ENCODE measurements around the gene PLXNA2.

PLXNA2 gene

DNA sequence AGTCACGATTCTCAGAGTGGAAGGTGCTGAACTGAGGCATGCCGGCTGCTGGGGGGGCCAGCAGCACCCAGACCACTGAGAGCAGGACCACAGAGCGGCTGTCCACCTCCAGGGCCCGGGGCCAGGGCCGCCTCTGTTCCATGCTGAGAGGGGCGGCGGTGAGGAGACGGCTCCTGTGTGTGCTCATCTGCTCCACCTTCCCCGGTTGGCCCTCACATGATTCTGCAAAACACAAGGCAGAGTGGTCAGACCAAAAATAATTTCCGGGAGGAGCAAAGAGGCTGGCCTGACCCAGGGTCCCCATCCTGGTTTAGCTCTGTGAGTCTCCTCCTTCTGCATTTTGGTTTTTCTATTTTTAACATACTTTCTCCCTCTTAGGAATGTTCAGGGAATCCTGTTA lies 26.4 kb downstream of the PLXNA2 start:
- Histone ChIP-seq H3K27me3 (ENCODE audit: insufficient read depth, poor library complexity, severe bottlenecking) (no peaks in the 10 kb centered on the region), H3K4me1 (ENCODE audit: insufficient read depth, poor library complexity, severe bottlenecking) (peaks cover 45% of the 10 kb centered on the region), H3K4me3 (ENCODE audit: severe bottlenecking) (no peak overlapping the region), H3K9me3 (ENCODE audit: severe bottlenecking) (no peaks in the 10 kb centered on the region), H3K27ac (ENCODE audit: poor library complexity, severe bottlenecking) (no peak overlapping the region), H3K36me3 (ENCODE audit: low read depth) (peaks cover 23% of the 10 kb centered on the region)
- ATAC-seq (ENCODE audit: low read depth) = no peak
- no peak for DNase-seq (ENCODE audit: low spot score)
- TF ChIP-seq, protein P1, sequence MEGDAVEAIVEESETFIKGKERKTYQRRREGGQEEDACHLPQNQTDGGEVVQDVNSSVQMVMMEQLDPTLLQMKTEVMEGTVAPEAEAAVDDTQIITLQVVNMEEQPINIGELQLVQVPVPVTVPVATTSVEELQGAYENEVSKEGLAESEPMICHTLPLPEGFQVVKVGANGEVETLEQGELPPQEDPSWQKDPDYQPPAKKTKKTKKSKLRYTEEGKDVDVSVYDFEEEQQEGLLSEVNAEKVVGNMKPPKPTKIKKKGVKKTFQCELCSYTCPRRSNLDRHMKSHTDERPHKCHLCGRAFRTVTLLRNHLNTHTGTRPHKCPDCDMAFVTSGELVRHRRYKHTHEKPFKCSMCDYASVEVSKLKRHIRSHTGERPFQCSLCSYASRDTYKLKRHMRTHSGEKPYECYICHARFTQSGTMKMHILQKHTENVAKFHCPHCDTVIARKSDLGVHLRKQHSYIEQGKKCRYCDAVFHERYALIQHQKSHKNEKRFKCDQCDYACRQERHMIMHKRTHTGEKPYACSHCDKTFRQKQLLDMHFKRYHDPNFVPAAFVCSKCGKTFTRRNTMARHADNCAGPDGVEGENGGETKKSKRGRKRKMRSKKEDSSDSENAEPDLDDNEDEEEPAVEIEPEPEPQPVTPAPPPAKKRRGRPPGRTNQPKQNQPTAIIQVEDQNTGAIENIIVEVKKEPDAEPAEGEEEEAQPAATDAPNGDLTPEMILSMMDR (IDR thresholded peaks at IDR 0.05; ENCODE audit: poor library complexity, severe bottlenecking) = no peak

DNA sequence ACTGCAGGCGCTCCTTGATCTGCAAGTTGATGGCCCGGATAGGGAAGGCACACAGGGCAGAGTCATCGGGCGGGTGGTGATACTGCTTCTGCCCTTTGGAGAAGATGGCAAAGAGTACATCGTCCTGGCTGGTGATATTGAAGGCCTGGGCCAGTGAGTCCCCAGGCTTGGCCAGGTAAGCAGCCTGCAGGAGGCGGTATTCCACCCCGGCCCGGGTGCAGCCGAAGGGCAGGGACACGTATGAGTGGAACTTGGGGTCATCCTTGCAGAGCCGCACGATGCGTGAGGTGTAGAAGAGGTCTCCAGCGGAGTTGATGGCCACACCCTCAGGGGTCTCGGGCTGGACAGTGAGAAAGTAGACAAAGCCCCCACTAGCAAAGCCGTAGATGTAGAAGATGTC lies 27.4 kb downstream of the PLXNA2 start:
- Histone ChIP-seq H3K27ac (ENCODE audit: poor library complexity, severe bottlenecking) (no peak overlapping the region), H3K4me1 (ENCODE audit: insufficient read depth, poor library complexity, severe bottlenecking) (peaks cover 44% of the 10 kb centered on the region), H3K9me3 (ENCODE audit: severe bottlenecking) (no peaks in the 10 kb centered on the region), H3K4me3 (ENCODE audit: severe bottlenecking) (no peak overlapping the region), H3K27me3 (ENCODE audit: insufficient read depth, poor library complexity, severe bottlenecking) (no peaks in the 10 kb centered on the region), H3K36me3 (ENCODE audit: low read depth) (peaks cover 30% of the 10 kb centered on the region)
- DNase-seq (ENCODE audit: low spot score) = no peak
- TF ChIP-seq, protein P1 (IDR thresholded peaks at IDR 0.05; ENCODE audit: poor library complexity, severe bottlenecking) = no peak
- no peak for ATAC-seq (ENCODE audit: low read depth)

DNA sequence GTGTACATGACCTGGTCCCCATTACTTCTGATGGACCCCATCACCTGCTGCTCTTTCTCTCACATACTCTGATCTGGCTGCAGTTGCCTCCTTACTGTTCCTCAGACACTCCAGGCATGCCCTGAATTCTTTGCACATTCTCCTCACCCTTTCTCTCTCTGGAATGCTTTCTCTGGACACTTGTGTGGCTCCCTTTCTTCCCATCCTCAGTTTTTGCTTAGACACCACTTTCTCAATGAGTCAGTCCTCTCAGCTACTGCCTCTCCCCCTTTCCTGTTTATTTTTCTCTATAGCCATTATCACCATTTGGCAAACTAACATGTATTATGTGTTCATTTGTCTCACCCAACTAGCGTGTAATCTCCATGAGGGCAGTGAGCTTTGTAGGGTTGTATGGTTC lies 28.1 kb downstream of the PLXNA2 start:
- no peak for DNase-seq (ENCODE audit: low spot score)

DNA sequence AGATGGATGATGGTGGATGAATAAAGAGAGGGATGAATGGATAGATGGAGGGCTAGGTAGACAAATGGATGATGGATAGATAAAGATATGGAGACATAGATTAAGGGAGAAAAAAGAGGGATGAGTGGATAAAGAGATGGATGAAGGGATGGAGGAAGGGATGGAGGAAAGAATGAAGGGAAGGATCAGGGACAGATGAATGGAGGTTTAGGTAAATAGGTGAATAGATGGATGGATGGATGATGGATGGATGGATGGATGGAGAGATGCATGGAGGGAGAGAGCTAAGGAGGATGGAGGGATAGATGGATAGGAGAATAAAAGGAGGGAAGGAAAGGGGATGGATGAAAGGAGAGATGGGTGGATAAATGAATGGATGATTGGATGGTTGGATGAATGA lies 28.8 kb downstream of the PLXNA2 start:
- no peak for ATAC-seq (ENCODE audit: low read depth)
- peaks cover 30% of the 10 kb centered on the region for H3K4me1 ChIP-seq (ENCODE audit: insufficient read depth, poor library complexity, severe bottlenecking)

More for the DNA sequence above, 28.1 kb downstream of the PLXNA2 start:
- Histone ChIP-seq H3K4me1 (ENCODE audit: insufficient read depth, poor library complexity, severe bottlenecking) (peaks cover 37% of the 10 kb centered on the region), H3K9me3 (ENCODE audit: severe bottlenecking) (no peaks in the 10 kb centered on the region), H3K36me3 (ENCODE audit: low read depth) (peaks cover 30% of the 10 kb centered on the region), H3K27me3 (ENCODE audit: insufficient read depth, poor library complexity, severe bottlenecking) (no peaks in the 10 kb centered on the region), H3K27ac (ENCODE audit: poor library complexity, severe bottlenecking) (no peak overlapping the region), H3K4me3 (ENCODE audit: severe bottlenecking) (no peak overlapping the region)
- no peak for ATAC-seq (ENCODE audit: low read depth)
- TF ChIP-seq, protein P1 (IDR thresholded peaks at IDR 0.05; ENCODE audit: poor library complexity, severe bottlenecking) = no peak

DNA sequence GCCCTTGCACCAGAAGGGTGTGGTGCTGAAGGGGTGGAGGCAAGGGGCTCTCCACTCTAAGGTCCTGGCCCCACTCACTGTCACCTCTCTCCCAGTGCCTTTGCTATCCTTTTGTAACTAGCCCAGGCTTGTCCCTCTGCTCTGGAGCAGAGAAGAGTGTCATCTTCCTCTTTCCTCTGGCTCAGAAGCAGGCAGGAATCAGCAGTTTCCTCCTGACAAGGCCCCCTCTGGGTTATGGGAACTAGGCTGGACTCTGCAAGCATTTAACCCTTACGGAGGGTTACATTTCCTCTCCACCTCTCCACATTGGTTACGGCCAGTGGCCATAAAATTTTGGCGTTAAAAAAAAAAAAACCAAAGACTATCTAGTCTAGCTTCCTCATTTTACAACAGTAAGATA lies 30.4 kb downstream of the PLXNA2 start:
- no peaks in the 10 kb centered on the region for H3K9me3 ChIP-seq (ENCODE audit: severe bottlenecking)
- TF ChIP-seq, protein P1 (IDR thresholded peaks at IDR 0.05; ENCODE audit: poor library complexity, severe bottlenecking) = no peak
- no peaks in the 10 kb centered on the region for H3K27me3 ChIP-seq (ENCODE audit: insufficient read depth, poor library complexity, severe bottlenecking)
- peaks cover 34% of the 10 kb centered on the region for H3K4me1 ChIP-seq (ENCODE audit: insufficient read depth, poor library complexity, severe bottlenecking)
- H3K27ac ChIP-seq (ENCODE audit: poor library complexity, severe bottlenecking) = peak overlapping the region; percentile 41
- no peak for DNase-seq (ENCODE audit: low spot score)
- ATAC-seq (ENCODE audit: low read depth) = no peak
- H3K36me3 ChIP-seq (ENCODE audit: low read depth) = peaks cover 37% of the 10 kb centered on the region
- no peak overlapping the region for H3K4me3 ChIP-seq (ENCODE audit: severe bottlenecking)

More for the DNA sequence above, 28.8 kb downstream of the PLXNA2 start:
- H3K27ac ChIP-seq (ENCODE audit: poor library complexity, severe bottlenecking) = no peak overlapping the region
- H3K9me3 ChIP-seq (ENCODE audit: severe bottlenecking) = no peaks in the 10 kb centered on the region
- no peak for DNase-seq (ENCODE audit: low spot score)
- TF ChIP-seq, protein P1 (IDR thresholded peaks at IDR 0.05; ENCODE audit: poor library complexity, severe bottlenecking) = no peak
- peaks cover 31% of the 10 kb centered on the region for H3K36me3 ChIP-seq (ENCODE audit: low read depth)
- no peak overlapping the region for H3K4me3 ChIP-seq (ENCODE audit: severe bottlenecking)
- H3K27me3 ChIP-seq (ENCODE audit: insufficient read depth, poor library complexity, severe bottlenecking) = no peaks in the 10 kb centered on the region
